Measurements from ENCODE around the gene MAMDC2. TPM values are rescaled to one million over a fixed set of nuclear protein-coding genes. Genes with fewer than 3 reads are reported as not detected.

MAMDC2 gene
- total and polyA plus RNA-seq, 8 donors: 6.1 to 23.6 (median 7.6) TPM

DNA sequence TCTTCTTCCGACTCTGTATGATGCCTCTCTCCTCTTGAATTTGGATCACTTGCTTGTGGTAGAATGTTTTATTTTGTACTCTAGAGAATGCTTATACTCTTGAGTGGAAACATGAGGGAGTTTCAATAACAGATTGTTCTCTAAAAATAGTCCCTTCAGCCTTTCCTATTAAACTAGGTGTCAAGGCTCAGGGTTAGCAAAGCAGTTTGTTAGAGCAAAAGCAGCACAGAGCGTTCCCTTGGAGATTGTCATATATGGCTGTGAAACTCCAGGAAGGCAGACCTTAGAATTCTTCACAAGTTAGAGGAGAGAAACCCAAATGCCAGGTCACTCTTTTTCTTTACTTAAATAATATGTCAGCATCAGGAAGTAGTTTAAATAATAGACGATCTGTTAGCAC lies 33.0 kb downstream of the MAMDC2 start:
- TF ChIP-seq, protein P1, sequence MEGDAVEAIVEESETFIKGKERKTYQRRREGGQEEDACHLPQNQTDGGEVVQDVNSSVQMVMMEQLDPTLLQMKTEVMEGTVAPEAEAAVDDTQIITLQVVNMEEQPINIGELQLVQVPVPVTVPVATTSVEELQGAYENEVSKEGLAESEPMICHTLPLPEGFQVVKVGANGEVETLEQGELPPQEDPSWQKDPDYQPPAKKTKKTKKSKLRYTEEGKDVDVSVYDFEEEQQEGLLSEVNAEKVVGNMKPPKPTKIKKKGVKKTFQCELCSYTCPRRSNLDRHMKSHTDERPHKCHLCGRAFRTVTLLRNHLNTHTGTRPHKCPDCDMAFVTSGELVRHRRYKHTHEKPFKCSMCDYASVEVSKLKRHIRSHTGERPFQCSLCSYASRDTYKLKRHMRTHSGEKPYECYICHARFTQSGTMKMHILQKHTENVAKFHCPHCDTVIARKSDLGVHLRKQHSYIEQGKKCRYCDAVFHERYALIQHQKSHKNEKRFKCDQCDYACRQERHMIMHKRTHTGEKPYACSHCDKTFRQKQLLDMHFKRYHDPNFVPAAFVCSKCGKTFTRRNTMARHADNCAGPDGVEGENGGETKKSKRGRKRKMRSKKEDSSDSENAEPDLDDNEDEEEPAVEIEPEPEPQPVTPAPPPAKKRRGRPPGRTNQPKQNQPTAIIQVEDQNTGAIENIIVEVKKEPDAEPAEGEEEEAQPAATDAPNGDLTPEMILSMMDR (IDR thresholded peaks at IDR 0.05): no peak
- Histone ChIP-seq H3K4me3 (no peak overlapping the region), H3K36me3 (no peaks in the 10 kb centered on the region), H3K27ac (no peak overlapping the region), H3K27me3 (no peaks in the 10 kb centered on the region), H3K9me3 (no peaks in the 10 kb centered on the region), H3K4me1 (peaks cover 18 to 31% of the 10 kb centered on the region in 2 donors)
- ATAC-seq: no peak
- intact Hi-C loops (cut with DNase I): no loop called here
- DNase-seq: no peak

DNA sequence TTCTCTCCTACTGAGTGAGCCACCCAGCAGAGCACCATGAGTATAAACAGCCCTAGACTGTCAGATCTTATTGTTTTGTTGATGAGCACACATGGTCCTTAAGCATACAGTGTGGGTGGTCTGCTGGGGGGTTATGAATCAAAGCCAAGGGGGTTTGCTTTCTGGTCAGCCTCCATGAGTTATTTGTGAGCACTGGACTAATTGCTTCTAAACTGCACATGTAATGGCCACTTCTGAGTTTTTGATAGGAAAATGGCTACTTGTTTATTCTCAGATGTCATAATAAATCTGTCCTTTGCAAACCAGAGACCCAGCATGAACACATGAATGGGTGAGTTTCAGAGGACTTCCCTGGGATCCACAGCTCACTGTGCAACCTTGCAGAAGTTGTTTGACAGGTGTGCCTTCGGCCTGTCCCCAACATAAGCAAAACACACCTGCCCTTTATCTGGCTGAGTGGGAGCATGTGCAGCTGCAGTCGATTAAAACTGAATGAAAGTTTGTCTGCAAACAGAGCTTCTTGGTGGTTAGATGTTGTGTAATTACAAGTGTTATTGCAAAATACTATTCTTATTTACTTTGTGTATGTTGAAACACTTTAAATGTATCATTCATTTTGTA lies 35.9 kb downstream of the MAMDC2 start:
- Histone ChIP-seq H3K4me1 (peaks cover 18 to 24% of the 10 kb centered on the region in 2 donors), H3K4me3 (no peak overlapping the region), H3K27me3 (no peaks in the 10 kb centered on the region), H3K27ac (no peak overlapping the region), H3K36me3 (no peaks in the 10 kb centered on the region), H3K9me3 (no peaks in the 10 kb centered on the region)
- DNase-seq (peak in 2 of 4 donors; percentile 73 to 82), ATAC-seq (peak; percentile 73)
- TF ChIP-seq, protein P1 (IDR thresholded peaks at IDR 0.05): no peak
- intact Hi-C loops (cut with DNase I): no loop called here

DNA sequence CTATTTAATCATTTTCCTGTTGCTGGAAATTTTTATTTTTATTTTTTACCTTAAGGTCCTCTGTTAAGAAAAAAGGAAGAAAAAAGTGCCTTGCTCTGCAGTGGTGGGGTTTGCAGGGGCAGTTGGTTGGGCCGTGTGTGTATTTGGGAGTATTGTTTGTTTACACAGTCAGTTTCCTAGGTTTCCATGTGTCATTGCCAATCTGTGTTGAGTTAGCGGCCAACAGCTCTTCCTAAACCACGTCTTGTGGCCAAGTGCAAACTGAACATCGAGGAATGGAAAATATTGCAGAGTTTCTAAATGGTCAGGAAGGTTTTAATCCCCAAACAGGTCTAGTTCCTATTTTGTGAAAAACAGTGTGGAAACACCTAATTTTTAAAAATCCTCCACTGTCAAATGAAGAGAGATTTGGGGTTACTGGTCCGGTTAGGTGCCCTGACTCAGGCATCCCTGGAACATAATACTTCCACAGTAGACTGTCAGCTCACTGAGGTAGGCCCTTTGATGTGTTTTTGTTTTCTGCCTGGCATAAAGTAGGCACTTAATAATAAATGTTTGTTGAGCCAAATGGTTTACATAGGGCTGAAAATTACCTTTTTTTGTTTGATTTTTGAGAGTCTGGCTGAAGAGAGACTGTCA lies 37.0 kb downstream of the MAMDC2 start:
- Histone ChIP-seq H3K27me3 (no peaks in the 10 kb centered on the region), H3K4me1 (peaks cover 18 to 21% of the 10 kb centered on the region in 2 donors), H3K27ac (peak overlapping the region; percentile 51 to 57), H3K4me3 (no peak overlapping the region), H3K36me3 (no peaks in the 10 kb centered on the region), H3K9me3 (no peaks in the 10 kb centered on the region)
- peak; percentile 87 for ATAC-seq
- TF ChIP-seq, protein P1 (IDR thresholded peaks at IDR 0.05): no peak
- intact Hi-C loops (cut with DNase I): no loop called here
- peak in 2 of 4 donors; percentile 83 to 91 for DNase-seq

DNA sequence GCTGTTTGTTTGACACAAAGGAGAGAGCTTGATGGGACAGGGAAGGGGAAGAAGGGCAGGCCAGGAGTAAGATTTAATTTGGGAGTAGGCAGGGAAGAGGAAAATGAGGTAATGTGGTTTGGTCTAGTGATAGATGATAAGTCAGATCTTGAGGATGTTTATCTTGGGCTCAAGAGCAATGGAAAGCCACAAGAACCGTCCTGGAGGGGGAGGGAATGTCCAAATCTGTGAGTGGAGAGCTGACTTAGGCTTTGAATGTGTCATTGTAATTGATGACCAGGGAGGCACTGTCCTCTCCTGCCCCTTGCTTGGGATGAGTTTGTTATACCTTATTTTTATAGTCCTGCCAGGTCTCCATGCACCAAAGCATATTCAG lies 37.5 kb downstream of the MAMDC2 start:
- Histone ChIP-seq H3K27me3 (no peaks in the 10 kb centered on the region), H3K36me3 (no peaks in the 10 kb centered on the region), H3K4me1 (peaks cover 18 to 21% of the 10 kb centered on the region in 2 donors), H3K9me3 (no peaks in the 10 kb centered on the region), H3K4me3 (no peak overlapping the region), H3K27ac (peak overlapping the region; percentile 51 to 57)
- intact Hi-C loops (cut with DNase I): no loop called here
- TF ChIP-seq, protein P1 (IDR thresholded peaks at IDR 0.05): no peak
- DNase-seq (no peak), ATAC-seq (peak; percentile 54)

DNA sequence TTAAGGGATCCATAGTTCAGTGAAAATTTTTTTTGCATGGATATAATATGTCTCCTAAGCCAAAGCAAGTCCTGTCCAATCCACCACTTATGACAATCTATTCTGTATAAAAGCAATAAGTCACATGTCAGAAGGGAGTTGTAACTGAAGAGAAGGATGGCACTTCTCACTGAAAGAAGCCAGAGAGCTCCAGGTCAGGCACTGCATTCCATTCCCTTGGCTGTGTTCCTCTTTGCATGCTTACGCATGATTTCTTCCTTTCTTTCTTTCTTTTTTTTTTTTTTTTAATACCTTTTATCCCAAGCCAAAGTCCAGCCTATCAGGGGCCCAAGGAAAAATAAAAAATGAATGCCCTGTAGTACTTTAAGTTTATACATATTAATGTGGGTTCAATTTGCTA lies 39.8 kb downstream of the MAMDC2 start:
- no peaks in the 10 kb centered on the region for H3K36me3 ChIP-seq
- peaks cover 18 to 21% of the 10 kb centered on the region in 2 donors for H3K4me1 ChIP-seq
- DNase-seq (no peak), ATAC-seq (no peak)
- no peaks in the 10 kb centered on the region for H3K9me3 ChIP-seq
- H3K4me3 ChIP-seq: no peak overlapping the region
- TF ChIP-seq, protein P1 (IDR thresholded peaks at IDR 0.05): no peak
- H3K27me3 ChIP-seq: no peaks in the 10 kb centered on the region
- no peak overlapping the region for H3K27ac ChIP-seq
- intact Hi-C loops (cut with DNase I): no loop called here

Measured in left lung (tissue), 10 donors.